Medulla oblongata (tissue), 1 donor: ENCODE measurements around the gene DHX57.

Source experiments
- DNase-seq: peaks from one replicate; pipeline ENCODE4 v3.0.0-alpha.2; 2015; ENCODE audit errors: extremely low spot score

The DHX57 gene

GRCh38 chr2:38875576-38876367 is at the start of gene DHX57, which contains the start of gene MORN2:
DHX57 (minus strand) TSS chr2:38875934; CDS start chr2:38868405, 7,529 bp downstream.
MORN2 (plus strand) TSS chr2:38875976.
- DNase-seq: peak; percentile 86

- DNase-seq: no peak
Measured at GRCh38 chr2:38922902-38923301, 47.2 kb upstream of the DHX57 start.

GRCh38 chr2:38922389-38922788 is 46.7 kb upstream of the DHX57 start:
- DNase-seq: no peak

- DNase-seq: no peak
Measured at GRCh38 chr2:38912619-38913018, 36.9 kb upstream of the DHX57 start.

- no peak for DNase-seq
Measured at GRCh38 chr2:38911191-38911590, 35.5 kb upstream of the DHX57 start.

GRCh38 chr2:38909872-38910271 is 34.1 kb upstream of the DHX57 start:
- DNase-seq: no peak

GRCh38 chr2:38907743-38908562 is 32.2 kb upstream of the DHX57 start:
- DNase-seq: no peak

GRCh38 chr2:38907242-38907641 is 31.5 kb upstream of the DHX57 start:
- DNase-seq: no peak

- DNase-seq: no peak
Measured at GRCh38 chr2:38905251-38905650, 29.5 kb upstream of the DHX57 start.

- DNase-seq: no peak
Measured at GRCh38 chr2:38900726-38901125, 25.0 kb upstream of the DHX57 start.

GRCh38 chr2:38898256-38898655 is 22.5 kb upstream of the DHX57 start:
- no peak for DNase-seq

GRCh38 chr2:38892819-38893218 is 17.1 kb upstream of the DHX57 start:
- no peak for DNase-seq

- no peak for DNase-seq
Measured at GRCh38 chr2:38889575-38889974, 13.8 kb upstream of the DHX57 start, which contains the start of gene ARHGEF33. ARHGEF33 (plus strand) TSS chr2:38889875; CDS start chr2:38919448, 29,573 bp downstream.

GRCh38 chr2:38889045-38889444 is 13.3 kb upstream of the DHX57 start:
- no peak for DNase-seq

- DNase-seq: no peak
Measured at GRCh38 chr2:38887902-38888554, 12.3 kb upstream of the DHX57 start.

- DNase-seq: no peak
Measured at GRCh38 chr2:38887347-38887746, 11.6 kb upstream of the DHX57 start.

GRCh38 chr2:38886063-38886462 is 10.3 kb upstream of the DHX57 start:
- no peak for DNase-seq

- DNase-seq: no peak
Measured at GRCh38 chr2:38876407-38876806, 673 bp upstream of the DHX57 start.

- no peak for DNase-seq
Measured at GRCh38 chr2:38875227-38875575, 533 bp downstream of the DHX57 start.

- no peak for DNase-seq
Measured at GRCh38 chr2:38873763-38874162, 2.0 kb downstream of the DHX57 start.

GRCh38 chr2:38871432-38871831 is 4.3 kb downstream of the DHX57 start:
- DNase-seq: no peak

GRCh38 chr2:38866773-38867443 is 8.8 kb downstream of the DHX57 start:
- DNase-seq: no peak
